Colonic mucosa (tissue), 4 donors: ENCODE data around the gene SPATA6L. TPM values are rescaled to one million over a fixed set of nuclear protein-coding genes. Genes with fewer than 3 reads are reported as not detected.
A peak's percentile ranks its signal among the peaks of the same experiment; 100 is the strongest.

ENCODE experiments used
- DNase-seq: peaks from one replicate; pipeline ENCODE4 v3.0.0-alpha.2; 2020
- H3K27ac ChIP-seq: fragments of 200-600 bp; one replicate; pipeline ENCODE4 v1.8.0; 2021
- H3K27me3 ChIP-seq: fragments of 200-600 bp; one replicate; pipeline ENCODE4 v1.8.0; 2021
- H3K36me3 ChIP-seq: fragments of 200-600 bp; one replicate; pipeline ENCODE4 v1.8.0; 2021
- H3K4me1 ChIP-seq: fragments of 200-600 bp; one replicate; pipeline ENCODE4 v1.8.0; 2021; ENCODE audit warnings: mild to moderate bottlenecking
- H3K4me3 ChIP-seq: fragments of 200-600 bp; one replicate; pipeline ENCODE4 v1.8.0; 2021
- H3K9ac ChIP-seq, 2 donors: one replicate each; pipeline ENCODE4 v1.7.0; 2013; ENCODE audit warnings: control low read depth in 2 of 2, low read depth in 2 of 2, low read length in 2 of 2
- H3K9me3 ChIP-seq: fragments of 200-600 bp; one replicate; pipeline ENCODE4 v1.8.0; 2021
- CTCF ChIP-seq: fragments of 200-600 bp; IDR thresholded peaks from one replicate; pipeline ENCODE4 v1.8.0; 2022; ENCODE audit warnings: antibody characterized with exemption, mild to moderate bottlenecking
- intact Hi-C: fragments of 100-400 bp; cut with DNase I; formaldehyde crosslinking; loops from one replicate; pipeline ENCODE4 v1.14.1; 2022
- total RNA-seq, 2 donors: library from RNA; stranded (reverse); fragmentation: NEBNext Ultra II Directional in 1 of 2; extraction: Animal tissue kit (Norgen Biotek cat#: 25700) in 1 of 2; gene quantifications; one replicate each; pipeline ENCODE4 v1.2.1, GENCODE V29; 2021
- donor health status: healthy.
- donor health status: DM: no; HTN: no; CAD: no.
- donor health status: DM: no; HTN: no; CAD: no.

Gene SPATA6L
- total RNA-seq, 2 donors from 2014 or later, result 5.0 to 6.8 TPM

- H3K4me1 ChIP-seq, result peaks cover 3% of the 10 kb centered on the region
- intact Hi-C loops, result loop anchor here (10.0 kb wide), 1 partner anchor 307 kb away; the partner anchor contains the start of gene JAK2
- no peaks in the 10 kb centered on the region for H3K9me3 ChIP-seq
- TF ChIP-seq CTCF, result no peak
- peak overlapping the region in 1 of 2 donors; percentile 9 for H3K9ac ChIP-seq
- H3K27ac ChIP-seq, result peak overlapping the region; percentile 50
- no peak for DNase-seq
- no peaks in the 10 kb centered on the region for H3K36me3 ChIP-seq
- H3K27me3 ChIP-seq, result no peaks in the 10 kb centered on the region
- no peak overlapping the region for H3K4me3 ChIP-seq
These were observed 11.1 kb upstream of the SPATA6L start for GRCh38 chr9:4677392-4677791.

GRCh38 chr9:4674783-4675182, 8.5 kb upstream of the SPATA6L start:
- Histone ChIP-seq H3K4me3 (no peak overlapping the region), H3K27me3 (no peaks in the 10 kb centered on the region), H3K9ac (no peak overlapping the region), H3K4me1 (no peaks in the 10 kb centered on the region), H3K9me3 (no peaks in the 10 kb centered on the region), H3K27ac (peak overlapping the region; percentile 19), H3K36me3 (no peaks in the 10 kb centered on the region)
- intact Hi-C loops, result loop anchor here (10.0 kb wide), 1 partner anchor 310 kb away; the partner anchor contains the start of gene JAK2
- DNase-seq, result no peak
- no peak for TF ChIP-seq CTCF

GRCh38 chr9:4671737-4672136, 5.5 kb upstream of the SPATA6L start:
- no peaks in the 10 kb centered on the region for H3K27me3 ChIP-seq

GRCh38 chr9:4670591-4670990, 4.3 kb upstream of the SPATA6L start:
- intact Hi-C loops, result loop anchor here (10.0 kb wide), 1 partner anchor 314 kb away; the partner anchor contains the start of gene JAK2
- DNase-seq, result no peak
- H3K27me3 ChIP-seq, result no peaks in the 10 kb centered on the region
- no peaks in the 10 kb centered on the region for H3K9me3 ChIP-seq
- no peak overlapping the region for H3K4me3 ChIP-seq
- H3K9ac ChIP-seq, result no peak overlapping the region
- H3K27ac ChIP-seq, result no peak overlapping the region
- H3K4me1 ChIP-seq, result no peaks in the 10 kb centered on the region
- no peak for TF ChIP-seq CTCF
- no peaks in the 10 kb centered on the region for H3K36me3 ChIP-seq

More at GRCh38 chr9:4671737-4672136, 5.5 kb upstream of the SPATA6L start:
- Histone ChIP-seq H3K27ac (no peak overlapping the region), H3K9ac (no peak overlapping the region), H3K4me3 (no peak overlapping the region), H3K4me1 (no peaks in the 10 kb centered on the region), H3K36me3 (no peaks in the 10 kb centered on the region), H3K9me3 (no peaks in the 10 kb centered on the region)
- TF ChIP-seq CTCF, result no peak
- intact Hi-C loops, result loop anchor here (10.0 kb wide), 1 partner anchor 313 kb away; the partner anchor contains the start of gene JAK2
- no peak for DNase-seq

GRCh38 chr9:4669890-4670289, 3.6 kb upstream of the SPATA6L start:
- DNase-seq, result no peak
- Histone ChIP-seq H3K27ac (no peak overlapping the region), H3K4me1 (no peaks in the 10 kb centered on the region), H3K9ac (no peak overlapping the region), H3K9me3 (no peaks in the 10 kb centered on the region), H3K36me3 (no peaks in the 10 kb centered on the region), H3K4me3 (no peak overlapping the region), H3K27me3 (no peaks in the 10 kb centered on the region)
- no peak for TF ChIP-seq CTCF
- intact Hi-C loops, result loop anchor here (10.0 kb wide), 1 partner anchor 315 kb away; the partner anchor contains the start of gene JAK2
